Panc1 (cell line): ENCODE results near the gene DYNLRB1.

Source experiments
- POLR2AphosphoS5 ChIP-seq: IDR thresholded peaks from 2 replicates; pipeline ENCODE4 v1.6.1; 2012; ENCODE audit warnings: mild to moderate bottlenecking, low read depth, low read length, moderate library complexity
- TF ChIP-seq, protein P1 (sequence below): fragments of 450-650 bp; IDR thresholded peaks from 2 replicates; pipeline ENCODE4 v1.5.1; 2017; ENCODE audit warnings: mild to moderate bottlenecking
- TF ChIP-seq, protein P2 (sequence below), 2 experiments: IDR thresholded peaks; 2 replicates each; pipeline ENCODE4 v1.6.1; 2011 to 2012; ENCODE audit warnings: low read depth in 2 of 2, control low read depth in 1 of 2, low read length in 1 of 2, mild to moderate bottlenecking in 1 of 2, moderate library complexity in 1 of 2; ENCODE audit not compliant: insufficient read depth in 1 of 2

DNA sequence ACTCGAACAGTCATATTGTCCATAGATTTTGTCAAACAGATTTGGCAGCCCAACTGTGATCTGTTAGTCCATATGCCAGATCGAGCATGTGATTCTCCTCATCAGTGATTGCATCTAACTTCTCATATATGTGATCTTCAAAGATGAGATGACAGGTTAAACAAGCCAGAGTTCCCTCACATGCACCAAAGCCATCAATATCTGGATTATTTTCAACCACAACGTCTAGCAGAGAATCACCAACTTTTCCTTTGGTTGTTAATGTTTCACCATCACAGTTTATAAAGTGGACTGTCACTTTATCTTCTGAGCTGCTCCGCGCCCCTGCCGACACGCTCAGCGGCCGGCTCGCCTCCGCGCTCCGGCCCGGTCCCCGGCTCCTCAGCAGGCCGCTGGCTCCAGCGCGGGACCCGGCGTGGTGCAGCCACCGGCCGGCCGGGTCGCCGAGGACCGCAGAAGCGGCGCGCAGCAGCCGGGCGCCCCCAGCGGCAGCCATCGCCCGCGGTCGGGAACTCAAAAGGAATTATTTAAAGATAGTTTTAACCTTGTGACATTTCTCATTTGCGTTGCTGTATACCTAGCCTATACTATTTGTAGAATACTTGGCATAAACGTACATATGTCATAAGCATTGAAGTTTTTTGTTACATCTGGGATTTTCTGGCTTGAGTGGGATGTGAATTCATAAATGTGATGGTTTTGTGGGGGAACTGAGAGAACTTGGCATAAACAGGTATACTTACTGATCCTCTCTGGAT is 40.1 kb upstream of the DYNLRB1 start:
- no peak for TF ChIP-seq POLR2AphosphoS5
- TF ChIP-seq, protein P1, sequence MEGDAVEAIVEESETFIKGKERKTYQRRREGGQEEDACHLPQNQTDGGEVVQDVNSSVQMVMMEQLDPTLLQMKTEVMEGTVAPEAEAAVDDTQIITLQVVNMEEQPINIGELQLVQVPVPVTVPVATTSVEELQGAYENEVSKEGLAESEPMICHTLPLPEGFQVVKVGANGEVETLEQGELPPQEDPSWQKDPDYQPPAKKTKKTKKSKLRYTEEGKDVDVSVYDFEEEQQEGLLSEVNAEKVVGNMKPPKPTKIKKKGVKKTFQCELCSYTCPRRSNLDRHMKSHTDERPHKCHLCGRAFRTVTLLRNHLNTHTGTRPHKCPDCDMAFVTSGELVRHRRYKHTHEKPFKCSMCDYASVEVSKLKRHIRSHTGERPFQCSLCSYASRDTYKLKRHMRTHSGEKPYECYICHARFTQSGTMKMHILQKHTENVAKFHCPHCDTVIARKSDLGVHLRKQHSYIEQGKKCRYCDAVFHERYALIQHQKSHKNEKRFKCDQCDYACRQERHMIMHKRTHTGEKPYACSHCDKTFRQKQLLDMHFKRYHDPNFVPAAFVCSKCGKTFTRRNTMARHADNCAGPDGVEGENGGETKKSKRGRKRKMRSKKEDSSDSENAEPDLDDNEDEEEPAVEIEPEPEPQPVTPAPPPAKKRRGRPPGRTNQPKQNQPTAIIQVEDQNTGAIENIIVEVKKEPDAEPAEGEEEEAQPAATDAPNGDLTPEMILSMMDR, result no peak
- TF ChIP-seq, protein P2, sequence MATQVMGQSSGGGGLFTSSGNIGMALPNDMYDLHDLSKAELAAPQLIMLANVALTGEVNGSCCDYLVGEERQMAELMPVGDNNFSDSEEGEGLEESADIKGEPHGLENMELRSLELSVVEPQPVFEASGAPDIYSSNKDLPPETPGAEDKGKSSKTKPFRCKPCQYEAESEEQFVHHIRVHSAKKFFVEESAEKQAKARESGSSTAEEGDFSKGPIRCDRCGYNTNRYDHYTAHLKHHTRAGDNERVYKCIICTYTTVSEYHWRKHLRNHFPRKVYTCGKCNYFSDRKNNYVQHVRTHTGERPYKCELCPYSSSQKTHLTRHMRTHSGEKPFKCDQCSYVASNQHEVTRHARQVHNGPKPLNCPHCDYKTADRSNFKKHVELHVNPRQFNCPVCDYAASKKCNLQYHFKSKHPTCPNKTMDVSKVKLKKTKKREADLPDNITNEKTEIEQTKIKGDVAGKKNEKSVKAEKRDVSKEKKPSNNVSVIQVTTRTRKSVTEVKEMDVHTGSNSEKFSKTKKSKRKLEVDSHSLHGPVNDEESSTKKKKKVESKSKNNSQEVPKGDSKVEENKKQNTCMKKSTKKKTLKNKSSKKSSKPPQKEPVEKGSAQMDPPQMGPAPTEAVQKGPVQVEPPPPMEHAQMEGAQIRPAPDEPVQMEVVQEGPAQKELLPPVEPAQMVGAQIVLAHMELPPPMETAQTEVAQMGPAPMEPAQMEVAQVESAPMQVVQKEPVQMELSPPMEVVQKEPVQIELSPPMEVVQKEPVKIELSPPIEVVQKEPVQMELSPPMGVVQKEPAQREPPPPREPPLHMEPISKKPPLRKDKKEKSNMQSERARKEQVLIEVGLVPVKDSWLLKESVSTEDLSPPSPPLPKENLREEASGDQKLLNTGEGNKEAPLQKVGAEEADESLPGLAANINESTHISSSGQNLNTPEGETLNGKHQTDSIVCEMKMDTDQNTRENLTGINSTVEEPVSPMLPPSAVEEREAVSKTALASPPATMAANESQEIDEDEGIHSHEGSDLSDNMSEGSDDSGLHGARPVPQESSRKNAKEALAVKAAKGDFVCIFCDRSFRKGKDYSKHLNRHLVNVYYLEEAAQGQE (IDR thresholded peaks at IDR 0.05; ENCODE audit: insufficient read depth in 1 of 2, low read depth in 2 of 2, low read length in 1 of 2), result no peak
